KMS-11 (cell line): ENCODE results near the gene MIEF1.

Source experiments
- H2AFZ ChIP-seq: fragments of 200-600 bp; sonication (generic); 2 replicates; pipeline ENCODE4 v1.6.1; 2016; ENCODE audit warnings: antibody characterized with exemption, mixed run types, low read depth
- H3K27ac ChIP-seq: fragments of 200-600 bp; sonication (generic); 2 replicates; pipeline ENCODE4 v1.6.1; 2016; ENCODE audit warnings: mild to moderate bottlenecking, mixed run types
- H3K27me3 ChIP-seq: fragments of 200-600 bp; sonication (generic); 2 replicates; pipeline ENCODE4 v1.6.1; 2017; ENCODE audit warnings: mild to moderate bottlenecking, low read depth, mixed run types, moderate library complexity; ENCODE audit not compliant: insufficient read depth
- H3K36me3 ChIP-seq: fragments of 200-600 bp; sonication (generic); 2 replicates; pipeline ENCODE4 v1.6.1; 2017; ENCODE audit warnings: mild to moderate bottlenecking, mixed run types; ENCODE audit not compliant: insufficient read depth
- H3K4me1 ChIP-seq: fragments of 200-600 bp; sonication (generic); 2 replicates; pipeline ENCODE4 v1.6.1; 2016; ENCODE audit warnings: mild to moderate bottlenecking, low read depth, mixed run types; ENCODE audit not compliant: poor library complexity, severe bottlenecking
- H3K4me2 ChIP-seq: fragments of 200-600 bp; sonication (generic); 2 replicates; pipeline ENCODE4 v1.7.0; 2016; ENCODE audit warnings: mild to moderate bottlenecking, mixed run types
- H3K4me3 ChIP-seq: fragments of 200-600 bp; sonication (generic); IDR thresholded peaks from 2 replicates; pipeline ENCODE4 v1.6.1; 2017; ENCODE audit warnings: low read depth, low read length, mixed read lengths; ENCODE audit not compliant: insufficient read depth
- H3K79me2 ChIP-seq: fragments of 200-600 bp; sonication (generic); 2 replicates; pipeline ENCODE4 v1.6.1; 2016; ENCODE audit warnings: low read depth, mixed run types; ENCODE audit not compliant: insufficient read depth
- H3K9ac ChIP-seq: fragments of 200-600 bp; sonication (generic); 2 replicates; pipeline ENCODE4 v1.6.1; 2016; ENCODE audit warnings: mild to moderate bottlenecking, mixed run types
- H4K20me1 ChIP-seq: fragments of 200-600 bp; sonication (generic); 2 replicates; pipeline ENCODE4 v1.6.1; 2016; ENCODE audit warnings: mild to moderate bottlenecking, mixed run types; ENCODE audit not compliant: insufficient read depth
- TF ChIP-seq, protein P1 (sequence below): fragments of 200-600 bp; sonication (generic); conservative IDR thresholded peaks from 2 replicates; pipeline ENCODE4 v1.6.1; 2017; ENCODE audit warnings: low read depth, mild to moderate bottlenecking, antibody characterized with exemption, low read length, moderate library complexity, mixed read lengths

MIEF1 gene

DNA sequence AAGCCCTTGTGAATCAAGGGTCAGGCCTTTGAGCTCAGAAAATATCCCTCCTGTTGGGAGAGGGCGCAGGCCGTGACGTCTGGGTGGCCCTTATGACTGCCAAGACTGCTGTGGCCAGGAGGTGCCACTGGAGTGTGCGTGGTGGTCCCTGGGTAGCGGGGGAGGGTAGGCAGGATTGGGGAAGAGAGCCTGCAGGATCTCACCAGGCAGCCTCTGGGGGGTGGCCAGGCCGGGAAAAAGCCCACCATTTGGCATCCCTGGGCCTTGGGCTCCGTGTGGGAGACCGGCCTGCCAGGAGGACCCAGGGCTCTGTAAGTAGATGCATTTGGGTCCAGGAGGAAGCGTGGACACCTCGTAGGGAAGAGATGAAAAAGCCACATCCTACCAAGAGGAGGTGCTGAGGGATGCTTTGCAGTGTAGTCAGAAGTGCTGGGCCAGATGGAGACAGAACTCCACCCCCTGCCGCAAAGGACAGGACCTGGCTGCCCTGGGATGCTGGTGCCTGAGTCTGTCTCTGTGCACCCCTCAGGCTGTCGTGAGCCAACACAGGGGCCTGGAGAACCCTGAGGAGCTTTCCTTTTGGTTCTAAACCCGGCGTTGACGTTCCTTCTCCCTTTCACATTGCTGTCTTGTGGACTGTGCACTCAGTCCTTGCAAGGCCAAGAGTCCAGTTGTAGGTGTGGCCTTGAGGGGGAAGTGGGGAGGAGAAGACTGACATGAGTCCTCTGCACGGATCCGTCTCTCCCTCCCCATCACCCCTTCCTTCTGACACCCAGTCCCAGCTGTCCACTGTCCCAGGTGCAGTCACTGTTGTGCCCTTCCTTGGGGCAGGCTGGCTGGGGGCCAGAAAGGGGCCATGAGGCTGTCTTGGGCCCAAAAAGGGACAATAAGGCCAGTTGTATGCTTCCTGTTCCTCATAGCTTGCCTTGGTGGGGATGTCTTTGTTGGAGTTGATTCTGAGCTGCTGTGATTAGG lies 12.7 kb upstream of the MIEF1 start:
- H4K20me1 ChIP-seq, result no peaks in the 10 kb centered on the region; the same call in 1 of the 2 replicates
- no peak overlapping the region for H3K27ac ChIP-seq
- no peak overlapping the region for H3K9ac ChIP-seq
- no peaks in the 10 kb centered on the region for H3K36me3 ChIP-seq
- TF ChIP-seq, protein P1, sequence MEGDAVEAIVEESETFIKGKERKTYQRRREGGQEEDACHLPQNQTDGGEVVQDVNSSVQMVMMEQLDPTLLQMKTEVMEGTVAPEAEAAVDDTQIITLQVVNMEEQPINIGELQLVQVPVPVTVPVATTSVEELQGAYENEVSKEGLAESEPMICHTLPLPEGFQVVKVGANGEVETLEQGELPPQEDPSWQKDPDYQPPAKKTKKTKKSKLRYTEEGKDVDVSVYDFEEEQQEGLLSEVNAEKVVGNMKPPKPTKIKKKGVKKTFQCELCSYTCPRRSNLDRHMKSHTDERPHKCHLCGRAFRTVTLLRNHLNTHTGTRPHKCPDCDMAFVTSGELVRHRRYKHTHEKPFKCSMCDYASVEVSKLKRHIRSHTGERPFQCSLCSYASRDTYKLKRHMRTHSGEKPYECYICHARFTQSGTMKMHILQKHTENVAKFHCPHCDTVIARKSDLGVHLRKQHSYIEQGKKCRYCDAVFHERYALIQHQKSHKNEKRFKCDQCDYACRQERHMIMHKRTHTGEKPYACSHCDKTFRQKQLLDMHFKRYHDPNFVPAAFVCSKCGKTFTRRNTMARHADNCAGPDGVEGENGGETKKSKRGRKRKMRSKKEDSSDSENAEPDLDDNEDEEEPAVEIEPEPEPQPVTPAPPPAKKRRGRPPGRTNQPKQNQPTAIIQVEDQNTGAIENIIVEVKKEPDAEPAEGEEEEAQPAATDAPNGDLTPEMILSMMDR, result no peak
- H3K27me3 ChIP-seq, result no peaks in the 10 kb centered on the region
- no peak overlapping the region for H2AFZ ChIP-seq
- H3K79me2 ChIP-seq, result peaks cover 9% of the 10 kb centered on the region; the same call in 1 of the 2 replicates
- no peak overlapping the region for H3K4me2 ChIP-seq
- H3K4me3 ChIP-seq, result no peak overlapping the region
- peaks cover 14% of the 10 kb centered on the region for H3K4me1 ChIP-seq

DNA sequence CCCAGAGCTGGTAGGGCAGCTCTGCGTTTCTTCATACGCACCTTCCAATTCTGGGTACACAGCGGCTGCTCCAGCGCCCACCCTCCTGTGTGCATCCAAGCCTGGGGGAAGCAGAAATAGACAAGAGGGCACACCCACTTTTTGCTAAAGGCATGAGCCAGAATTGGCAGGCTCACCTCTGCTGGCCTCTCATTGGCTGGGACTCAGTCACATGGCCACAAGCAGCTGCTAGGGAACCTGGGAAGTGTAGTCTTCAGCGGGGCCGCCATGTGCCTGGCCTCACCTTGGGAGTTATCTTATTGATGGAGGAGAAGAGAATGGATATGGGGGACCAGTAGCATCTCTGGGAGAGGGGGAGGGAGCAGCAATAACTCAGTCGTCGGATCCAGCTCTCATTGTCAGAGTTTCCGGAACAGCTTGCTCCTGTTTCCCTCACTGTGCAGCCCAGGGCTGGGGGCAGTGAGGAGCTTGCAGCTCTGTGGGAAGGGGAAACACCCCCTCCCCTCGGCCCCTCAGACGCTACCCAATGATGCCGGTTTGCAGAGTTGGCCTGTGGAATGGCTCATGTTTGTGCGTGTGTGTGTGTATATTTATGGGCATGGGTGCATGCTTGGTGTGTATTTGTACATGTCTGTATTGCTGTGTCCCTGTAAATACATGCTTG lies 11.8 kb upstream of the MIEF1 start:
- TF ChIP-seq, protein P1, result no peak
- Histone ChIP-seq H4K20me1 (no peaks in the 10 kb centered on the region; the same call in 1 of the 2 replicates), H3K4me3 (no peak overlapping the region), H3K36me3 (no peaks in the 10 kb centered on the region), H3K27ac (no peak overlapping the region), H3K4me2 (no peak overlapping the region), H3K79me2 (0 out of 2 replicates have a peak, but pooled peaks cover under 1% of the 10 kb centered on the region), H2AFZ (no peak overlapping the region), H3K27me3 (no peaks in the 10 kb centered on the region), H3K9ac (no peak overlapping the region), H3K4me1 (peaks cover 9% of the 10 kb centered on the region)

DNA sequence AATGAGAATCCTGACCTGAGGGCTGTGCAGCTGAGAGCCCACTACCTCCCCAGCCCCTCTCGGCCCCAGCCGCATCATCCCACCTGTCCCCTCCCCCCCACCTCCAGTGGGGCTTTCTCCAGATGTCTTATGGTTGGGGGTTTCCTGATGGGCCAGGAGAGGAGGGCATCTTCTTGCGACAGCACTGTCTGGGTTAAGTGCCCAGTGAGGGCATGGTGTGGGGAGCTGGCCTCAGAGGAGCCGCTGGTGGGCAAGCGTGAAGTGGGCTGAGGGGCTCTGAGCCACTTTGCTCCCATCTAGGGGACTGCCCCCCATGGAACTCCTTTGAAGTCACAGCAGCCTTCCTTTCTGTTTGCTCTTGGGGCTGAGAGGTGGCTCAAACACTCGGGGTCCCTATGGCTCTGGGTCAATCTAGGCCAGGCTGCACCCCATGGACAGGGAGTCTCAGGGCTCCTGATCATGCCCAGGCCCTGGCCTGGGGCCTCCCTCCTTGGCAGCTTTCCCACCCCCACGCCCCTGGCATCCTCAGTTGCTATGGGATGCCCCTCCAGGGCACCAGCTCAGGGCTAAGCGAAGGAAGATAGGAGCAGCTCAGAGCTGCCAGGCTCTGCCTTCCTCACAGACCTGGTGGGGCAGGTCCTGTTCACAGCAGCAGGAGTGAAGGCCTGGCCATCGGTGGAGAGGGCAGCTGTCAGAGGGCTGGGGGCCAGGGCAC lies 11.0 kb upstream of the MIEF1 start:
- no peaks in the 10 kb centered on the region for H3K79me2 ChIP-seq
- TF ChIP-seq, protein P1, result no peak
- H3K4me3 ChIP-seq, result no peak overlapping the region
- H4K20me1 ChIP-seq, result no peaks in the 10 kb centered on the region; the same call in 1 of the 2 replicates
- H3K27me3 ChIP-seq, result no peaks in the 10 kb centered on the region
- H3K27ac ChIP-seq, result no peak overlapping the region
- no peak overlapping the region for H2AFZ ChIP-seq
- no peak overlapping the region for H3K4me2 ChIP-seq
- peaks cover 11% of the 10 kb centered on the region for H3K4me1 ChIP-seq
- no peak overlapping the region for H3K9ac ChIP-seq
- H3K36me3 ChIP-seq, result no peaks in the 10 kb centered on the region

DNA sequence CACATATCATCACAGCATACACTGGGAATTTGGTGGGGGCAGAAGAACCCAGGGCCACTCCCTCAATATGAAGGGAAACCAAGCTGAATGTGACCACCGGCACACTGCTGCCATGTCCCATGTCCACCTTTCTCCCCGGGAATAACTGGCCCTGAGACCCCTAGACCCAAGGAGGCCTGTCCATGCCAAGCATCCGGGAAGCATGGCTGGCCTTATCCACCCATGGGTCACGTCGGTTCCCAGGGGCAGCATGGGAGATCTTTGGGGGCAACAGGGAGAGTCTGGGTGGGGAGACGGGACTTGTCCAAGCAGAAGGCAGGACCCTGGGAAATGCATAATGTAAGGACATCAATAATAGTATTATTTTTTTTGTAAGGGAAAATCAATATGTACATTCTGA lies 10.4 kb upstream of the MIEF1 start:
- H3K9ac ChIP-seq, result no peak overlapping the region
- no peaks in the 10 kb centered on the region for H3K27me3 ChIP-seq
- no peak overlapping the region for H3K4me3 ChIP-seq
- no peak overlapping the region for H3K4me2 ChIP-seq
- no peak overlapping the region for H2AFZ ChIP-seq
- no peaks in the 10 kb centered on the region for H3K36me3 ChIP-seq
- TF ChIP-seq, protein P1, result no peak
- no peaks in the 10 kb centered on the region; the same call in 1 of the 2 replicates for H4K20me1 ChIP-seq
- peaks cover 16% of the 10 kb centered on the region for H3K4me1 ChIP-seq
- no peak overlapping the region for H3K27ac ChIP-seq
- H3K79me2 ChIP-seq, result no peaks in the 10 kb centered on the region
